ENCODE measurements around the gene MYADML2.

- TF ChIP-seq CTCF (conservative IDR thresholded peaks at IDR 0.05; ENCODE audit: low read length) = no peak
- TF ChIP-seq EZH2phosphoT487 (IDR thresholded peaks at IDR 0.05; ENCODE audit: borderline replicate concordance, low read depth, low read length) = no peak
Measured at GRCh38 chr17:81916234-81917001, 30.6 kb downstream of the MYADML2 start.
